Measurements from ENCODE around the gene PMPCA. TPM values are rescaled to one million over a fixed set of nuclear protein-coding genes. Genes with fewer than 3 reads are reported as not detected.

PMPCA gene
- total and polyA plus RNA-seq, 2 of the 13 experiments (the other 11 are each of a cell fraction or from before 2014, with no cell fraction given) = 70.2 to 88.4 TPM

DNA sequence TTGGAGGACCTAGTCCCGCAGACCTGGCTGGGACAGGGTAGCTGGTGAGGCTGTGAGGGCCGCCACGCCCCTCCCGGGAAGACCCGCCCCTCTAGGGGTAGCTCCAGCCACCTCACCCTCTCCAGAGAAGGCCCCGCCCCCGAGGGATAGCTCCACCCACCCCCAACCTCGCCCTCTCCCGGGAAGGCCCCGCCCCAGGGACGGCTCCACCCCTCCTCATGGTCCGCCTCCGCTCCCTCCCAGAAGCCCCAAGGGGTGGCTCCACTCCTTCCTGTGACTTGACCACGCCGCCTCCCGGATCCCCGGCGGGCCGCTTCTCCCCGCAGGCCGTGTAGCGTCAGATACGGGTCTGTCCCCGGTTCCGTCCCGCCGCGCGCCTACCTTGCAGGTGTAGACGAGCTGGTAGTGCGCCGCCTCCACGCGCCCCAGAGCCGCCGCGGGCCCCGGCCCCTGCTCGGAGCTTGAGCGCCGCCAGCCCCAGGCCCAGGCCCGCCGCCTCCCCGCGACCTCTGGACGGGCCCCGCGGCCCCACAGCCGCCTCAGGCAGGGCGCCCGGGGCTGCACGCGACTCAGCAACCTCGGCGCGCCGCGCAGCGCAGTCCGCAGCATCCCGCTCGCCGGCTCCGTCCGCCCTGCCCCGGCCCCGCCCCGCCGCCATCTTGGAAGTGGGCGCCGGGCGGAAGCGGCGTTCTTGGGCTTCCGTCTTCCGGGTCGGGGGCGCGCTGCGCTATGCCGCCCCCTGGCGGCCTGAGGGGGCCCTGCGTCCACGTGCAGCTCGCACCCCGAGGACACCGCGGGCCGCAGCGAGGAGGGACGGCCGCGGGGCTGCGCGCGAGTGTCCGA is 47.1 kb upstream of the PMPCA start, which contains the start of gene DNLZ (continued):
- TF ChIP-seq, protein P1, sequence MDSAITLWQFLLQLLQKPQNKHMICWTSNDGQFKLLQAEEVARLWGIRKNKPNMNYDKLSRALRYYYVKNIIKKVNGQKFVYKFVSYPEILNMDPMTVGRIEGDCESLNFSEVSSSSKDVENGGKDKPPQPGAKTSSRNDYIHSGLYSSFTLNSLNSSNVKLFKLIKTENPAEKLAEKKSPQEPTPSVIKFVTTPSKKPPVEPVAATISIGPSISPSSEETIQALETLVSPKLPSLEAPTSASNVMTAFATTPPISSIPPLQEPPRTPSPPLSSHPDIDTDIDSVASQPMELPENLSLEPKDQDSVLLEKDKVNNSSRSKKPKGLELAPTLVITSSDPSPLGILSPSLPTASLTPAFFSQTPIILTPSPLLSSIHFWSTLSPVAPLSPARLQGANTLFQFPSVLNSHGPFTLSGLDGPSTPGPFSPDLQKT (CRISPR knock-in tag; IDR thresholded peaks at IDR 0.05; ENCODE audit: borderline replicate concordance) = peak; percentile 77; the same call in 1 of the 2 replicates
- TF ChIP-seq ZNF614 (CRISPR knock-in tag; IDR thresholded peaks at IDR 0.05; ENCODE audit: borderline replicate concordance) = 0 out of 2 replicates have a peak, but pooled peaks have one; percentile 66
- TF ChIP-seq DR1 (CRISPR knock-in tag; IDR thresholded peaks at IDR 0.05) = no peak; the same call in 1 of the 2 replicates
- no peak for TF ChIP-seq MAFK (conservative IDR thresholded peaks at IDR 0.05 in 1 of 2, IDR thresholded peaks at IDR 0.05 in 1 of 2; ENCODE audit: low read length in 2 of 2)
- TF ChIP-seq CHCHD3 (CRISPR knock-in tag; IDR thresholded peaks at IDR 0.05) = no peak
- no peak for TF ChIP-seq ZKSCAN1 (IDR thresholded peaks at IDR 0.05; ENCODE audit: low read length)
- peak; percentile 44; the same call in 1 of the 2 replicates for TF ChIP-seq MIER2 (CRISPR knock-in tag; IDR thresholded peaks at IDR 0.05)
- TF ChIP-seq, protein P2, sequence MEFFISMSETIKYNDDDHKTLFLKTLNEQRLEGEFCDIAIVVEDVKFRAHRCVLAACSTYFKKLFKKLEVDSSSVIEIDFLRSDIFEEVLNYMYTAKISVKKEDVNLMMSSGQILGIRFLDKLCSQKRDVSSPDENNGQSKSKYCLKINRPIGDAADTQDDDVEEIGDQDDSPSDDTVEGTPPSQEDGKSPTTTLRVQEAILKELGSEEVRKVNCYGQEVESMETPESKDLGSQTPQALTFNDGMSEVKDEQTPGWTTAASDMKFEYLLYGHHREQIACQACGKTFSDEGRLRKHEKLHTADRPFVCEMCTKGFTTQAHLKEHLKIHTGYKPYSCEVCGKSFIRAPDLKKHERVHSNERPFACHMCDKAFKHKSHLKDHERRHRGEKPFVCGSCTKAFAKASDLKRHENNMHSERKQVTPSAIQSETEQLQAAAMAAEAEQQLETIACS (CRISPR knock-in tag; IDR thresholded peaks at IDR 0.05) = peak; percentile 94
- no peak for TF ChIP-seq ZSCAN30 (CRISPR knock-in tag; IDR thresholded peaks at IDR 0.05)
- TF ChIP-seq, protein P3, sequence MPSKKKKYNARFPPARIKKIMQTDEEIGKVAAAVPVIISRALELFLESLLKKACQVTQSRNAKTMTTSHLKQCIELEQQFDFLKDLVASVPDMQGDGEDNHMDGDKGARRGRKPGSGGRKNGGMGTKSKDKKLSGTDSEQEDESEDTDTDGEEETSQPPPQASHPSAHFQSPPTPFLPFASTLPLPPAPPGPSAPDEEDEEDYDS (CRISPR knock-in tag; IDR thresholded peaks at IDR 0.05) = peak; percentile 23; the same call in 1 of the 2 replicates
- TF ChIP-seq, protein P4, sequence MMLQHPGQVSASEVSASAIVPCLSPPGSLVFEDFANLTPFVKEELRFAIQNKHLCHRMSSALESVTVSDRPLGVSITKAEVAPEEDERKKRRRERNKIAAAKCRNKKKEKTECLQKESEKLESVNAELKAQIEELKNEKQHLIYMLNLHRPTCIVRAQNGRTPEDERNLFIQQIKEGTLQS (CRISPR knock-in tag; IDR thresholded peaks at IDR 0.05) = peak; percentile 46
- TF ChIP-seq SYNCRIP (IDR thresholded peaks at IDR 0.05; ENCODE audit: insufficient read depth, low read depth, low read length) = no peak
- no peak for TF ChIP-seq NR2F1 (CRISPR knock-in tag; IDR thresholded peaks at IDR 0.05)
- TF ChIP-seq CBX1 (IDR thresholded peaks at IDR 0.05; ENCODE audit: low read depth) = peak; percentile 24
- TF ChIP-seq, protein P5, sequence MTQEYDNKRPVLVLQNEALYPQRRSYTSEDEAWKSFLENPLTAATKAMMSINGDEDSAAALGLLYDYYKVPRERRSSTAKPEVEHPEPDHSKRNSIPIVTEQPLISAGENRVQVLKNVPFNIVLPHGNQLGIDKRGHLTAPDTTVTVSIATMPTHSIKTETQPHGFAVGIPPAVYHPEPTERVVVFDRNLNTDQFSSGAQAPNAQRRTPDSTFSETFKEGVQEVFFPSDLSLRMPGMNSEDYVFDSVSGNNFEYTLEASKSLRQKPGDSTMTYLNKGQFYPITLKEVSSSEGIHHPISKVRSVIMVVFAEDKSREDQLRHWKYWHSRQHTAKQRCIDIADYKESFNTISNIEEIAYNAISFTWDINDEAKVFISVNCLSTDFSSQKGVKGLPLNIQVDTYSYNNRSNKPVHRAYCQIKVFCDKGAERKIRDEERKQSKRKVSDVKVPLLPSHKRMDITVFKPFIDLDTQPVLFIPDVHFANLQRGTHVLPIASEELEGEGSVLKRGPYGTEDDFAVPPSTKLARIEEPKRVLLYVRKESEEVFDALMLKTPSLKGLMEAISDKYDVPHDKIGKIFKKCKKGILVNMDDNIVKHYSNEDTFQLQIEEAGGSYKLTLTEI (CRISPR knock-in tag; conservative IDR thresholded peaks at IDR 0.05) = no peak
- peak; percentile 46; the same call in 1 of the 2 replicates for TF ChIP-seq NRL (CRISPR knock-in tag; IDR thresholded peaks at IDR 0.05; ENCODE audit: borderline replicate concordance)
- TF ChIP-seq ZFP37 (CRISPR knock-in tag; IDR thresholded peaks at IDR 0.05; ENCODE audit: borderline replicate concordance) = no peak
- TF ChIP-seq, protein P6, sequence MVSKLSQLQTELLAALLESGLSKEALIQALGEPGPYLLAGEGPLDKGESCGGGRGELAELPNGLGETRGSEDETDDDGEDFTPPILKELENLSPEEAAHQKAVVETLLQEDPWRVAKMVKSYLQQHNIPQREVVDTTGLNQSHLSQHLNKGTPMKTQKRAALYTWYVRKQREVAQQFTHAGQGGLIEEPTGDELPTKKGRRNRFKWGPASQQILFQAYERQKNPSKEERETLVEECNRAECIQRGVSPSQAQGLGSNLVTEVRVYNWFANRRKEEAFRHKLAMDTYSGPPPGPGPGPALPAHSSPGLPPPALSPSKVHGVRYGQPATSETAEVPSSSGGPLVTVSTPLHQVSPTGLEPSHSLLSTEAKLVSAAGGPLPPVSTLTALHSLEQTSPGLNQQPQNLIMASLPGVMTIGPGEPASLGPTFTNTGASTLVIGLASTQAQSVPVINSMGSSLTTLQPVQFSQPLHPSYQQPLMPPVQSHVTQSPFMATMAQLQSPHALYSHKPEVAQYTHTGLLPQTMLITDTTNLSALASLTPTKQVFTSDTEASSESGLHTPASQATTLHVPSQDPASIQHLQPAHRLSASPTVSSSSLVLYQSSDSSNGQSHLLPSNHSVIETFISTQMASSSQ (IDR thresholded peaks at IDR 0.05; ENCODE audit: low read depth) = no peak
- TF ChIP-seq, protein P6 (CRISPR knock-in tag; IDR thresholded peaks at IDR 0.05; ENCODE audit: borderline replicate concordance) = peak; percentile 74; the same call in 1 of the 2 replicates

Measured in HepG2 (cell line).